ENCODE data around the gene ADCY1. TPM values are rescaled to one million over a fixed set of nuclear protein-coding genes. Genes with fewer than 3 reads are reported as not detected.

ADCY1 gene
- polyA plus RNA-seq, 1 donor, result 1.4 TPM

DNA sequence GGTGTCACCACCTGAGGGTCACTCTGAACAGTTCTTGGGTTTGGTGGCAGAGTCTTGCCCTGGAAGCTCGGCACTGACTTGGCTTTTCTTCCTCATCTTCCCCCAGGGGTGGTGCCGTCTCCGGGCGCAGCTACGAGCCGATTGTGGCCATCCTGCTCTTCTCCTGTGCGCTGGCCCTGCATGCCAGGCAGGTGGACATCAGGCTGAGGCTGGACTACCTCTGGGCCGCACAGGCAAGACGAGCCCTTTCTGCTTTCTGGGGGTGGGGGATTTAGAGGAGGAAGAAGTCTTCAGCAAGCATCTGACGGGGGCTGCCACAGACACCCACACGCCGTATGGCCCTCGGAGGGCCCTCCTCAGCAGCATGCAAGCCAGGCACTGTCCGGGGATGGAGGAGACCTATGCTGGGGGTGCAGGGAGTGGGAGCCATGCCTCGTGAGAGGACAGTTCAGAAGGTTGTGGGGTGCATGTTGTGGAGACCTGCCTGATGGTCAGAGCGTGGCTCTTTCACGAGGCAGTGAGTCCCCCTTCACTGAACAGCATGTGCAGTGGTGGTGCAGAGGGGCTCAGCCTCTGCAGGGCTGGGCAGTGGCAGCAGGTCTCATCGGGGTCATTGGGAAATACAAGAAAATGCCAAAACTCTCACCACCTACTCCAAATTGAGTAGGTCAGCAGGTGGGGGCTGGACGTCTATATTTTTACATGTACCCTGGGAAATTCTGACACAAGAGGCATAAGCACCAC, 112.4 kb downstream of the ADCY1 start:
- no CpG with 5 or more reads among the region's 19 CpGs for WGBS (ENCODE audit: insufficient coverage, low lambda C conversion rate)
- Histone ChIP-seq H3K4me1 (ENCODE audit: control insufficient read depth, insufficient read depth, low read length) (peaks cover 12% of the 10 kb centered on the region), H3K9me3 (ENCODE audit: control insufficient read depth, low read depth, low read length) (no peaks in the 10 kb centered on the region), H3K36me3 (ENCODE audit: control insufficient read depth, insufficient read depth, low read length) (no peaks in the 10 kb centered on the region), H3K27me3 (ENCODE audit: control insufficient read depth, insufficient read depth, low read length) (no peaks in the 10 kb centered on the region), H3K4me3 (ENCODE audit: low read length) (no peak overlapping the region), H3K27ac (ENCODE audit: low read length) (no peak overlapping the region)
- DNase-seq, result no peak

DNA sequence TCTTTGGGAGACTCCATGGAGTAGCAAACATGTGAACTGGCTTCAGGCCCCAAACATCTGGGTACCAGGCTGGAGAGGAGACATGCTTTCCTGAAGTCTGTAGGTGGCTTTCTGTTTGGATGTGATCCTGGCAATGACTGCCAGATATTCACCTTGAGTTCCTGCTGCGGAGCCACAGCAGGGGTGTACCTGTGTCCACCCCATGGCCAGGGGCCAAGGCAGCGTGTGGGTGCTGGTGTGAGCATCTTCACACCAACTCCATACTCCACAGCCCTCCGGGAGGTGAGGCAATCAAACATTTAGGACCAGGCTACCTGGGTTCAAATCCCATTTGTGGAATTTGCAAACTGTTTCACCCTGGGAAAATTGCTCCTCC, 113.0 kb downstream of the ADCY1 start:
- Histone ChIP-seq H3K36me3 (ENCODE audit: control insufficient read depth, insufficient read depth, low read length) (no peaks in the 10 kb centered on the region), H3K27ac (ENCODE audit: low read length) (no peak overlapping the region), H3K27me3 (ENCODE audit: control insufficient read depth, insufficient read depth, low read length) (no peaks in the 10 kb centered on the region), H3K4me1 (ENCODE audit: control insufficient read depth, insufficient read depth, low read length) (peaks cover 12% of the 10 kb centered on the region), H3K9me3 (ENCODE audit: control insufficient read depth, low read depth, low read length) (no peaks in the 10 kb centered on the region), H3K4me3 (ENCODE audit: low read length) (no peak overlapping the region)
- DNase-seq, result no peak
- WGBS (ENCODE audit: insufficient coverage, low lambda C conversion rate), result no CpG with 5 or more reads among the region's 3 CpGs

DNA sequence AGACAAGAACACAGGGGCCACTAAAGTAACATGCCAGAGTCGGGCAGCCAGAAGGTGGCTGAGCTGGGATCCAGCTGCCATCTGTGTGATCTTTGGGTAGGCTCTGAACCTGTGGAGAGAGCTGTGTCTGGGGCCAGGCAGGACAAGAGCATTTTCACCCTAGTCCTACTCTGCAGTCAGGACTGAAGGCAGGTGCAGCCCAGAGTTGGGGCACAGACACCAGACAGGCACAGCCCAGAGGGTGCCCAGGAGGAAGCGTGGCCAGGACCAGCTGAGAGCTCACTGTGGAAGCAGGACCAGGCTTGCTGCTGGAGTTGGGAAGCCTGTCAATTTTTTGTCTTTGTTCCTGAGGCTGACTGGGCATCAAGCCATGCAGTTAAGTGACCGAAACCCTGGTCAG, 113.6 kb downstream of the ADCY1 start:
- Histone ChIP-seq H3K27me3 (ENCODE audit: control insufficient read depth, insufficient read depth, low read length) (no peaks in the 10 kb centered on the region), H3K36me3 (ENCODE audit: control insufficient read depth, insufficient read depth, low read length) (no peaks in the 10 kb centered on the region), H3K27ac (ENCODE audit: low read length) (no peak overlapping the region), H3K4me1 (ENCODE audit: control insufficient read depth, insufficient read depth, low read length) (peaks cover 12% of the 10 kb centered on the region), H3K4me3 (ENCODE audit: low read length) (no peak overlapping the region), H3K9me3 (ENCODE audit: control insufficient read depth, low read depth, low read length) (no peaks in the 10 kb centered on the region)
- no peak for DNase-seq
- WGBS (ENCODE audit: insufficient coverage, low lambda C conversion rate), result no CpG with 5 or more reads among the region's 3 CpGs

DNA sequence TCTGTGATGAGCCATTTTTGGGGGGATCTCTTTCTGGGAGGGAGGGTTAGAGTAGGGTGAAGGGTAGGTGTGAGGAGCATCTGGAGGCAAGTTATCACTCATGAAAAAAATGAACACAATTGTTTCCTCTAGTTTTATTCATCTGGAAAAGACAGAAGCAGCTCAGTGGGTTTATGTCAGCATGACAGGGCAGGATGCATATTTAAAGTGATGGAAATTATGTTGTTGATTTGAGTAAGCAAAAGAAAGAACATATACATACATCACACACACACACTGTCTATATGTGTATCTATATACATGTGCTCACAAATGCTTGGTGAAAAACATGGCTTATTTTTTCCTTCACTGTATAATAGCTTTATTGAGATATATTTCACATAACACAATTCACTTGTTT, 114.2 kb downstream of the ADCY1 start:
- DNase-seq, result no peak
- Histone ChIP-seq H3K9me3 (ENCODE audit: control insufficient read depth, low read depth, low read length) (no peaks in the 10 kb centered on the region), H3K27me3 (ENCODE audit: control insufficient read depth, insufficient read depth, low read length) (no peaks in the 10 kb centered on the region), H3K27ac (ENCODE audit: low read length) (no peak overlapping the region), H3K4me3 (ENCODE audit: low read length) (no peak overlapping the region), H3K36me3 (ENCODE audit: control insufficient read depth, insufficient read depth, low read length) (no peaks in the 10 kb centered on the region), H3K4me1 (ENCODE audit: control insufficient read depth, insufficient read depth, low read length) (peaks cover 12% of the 10 kb centered on the region)

DNA sequence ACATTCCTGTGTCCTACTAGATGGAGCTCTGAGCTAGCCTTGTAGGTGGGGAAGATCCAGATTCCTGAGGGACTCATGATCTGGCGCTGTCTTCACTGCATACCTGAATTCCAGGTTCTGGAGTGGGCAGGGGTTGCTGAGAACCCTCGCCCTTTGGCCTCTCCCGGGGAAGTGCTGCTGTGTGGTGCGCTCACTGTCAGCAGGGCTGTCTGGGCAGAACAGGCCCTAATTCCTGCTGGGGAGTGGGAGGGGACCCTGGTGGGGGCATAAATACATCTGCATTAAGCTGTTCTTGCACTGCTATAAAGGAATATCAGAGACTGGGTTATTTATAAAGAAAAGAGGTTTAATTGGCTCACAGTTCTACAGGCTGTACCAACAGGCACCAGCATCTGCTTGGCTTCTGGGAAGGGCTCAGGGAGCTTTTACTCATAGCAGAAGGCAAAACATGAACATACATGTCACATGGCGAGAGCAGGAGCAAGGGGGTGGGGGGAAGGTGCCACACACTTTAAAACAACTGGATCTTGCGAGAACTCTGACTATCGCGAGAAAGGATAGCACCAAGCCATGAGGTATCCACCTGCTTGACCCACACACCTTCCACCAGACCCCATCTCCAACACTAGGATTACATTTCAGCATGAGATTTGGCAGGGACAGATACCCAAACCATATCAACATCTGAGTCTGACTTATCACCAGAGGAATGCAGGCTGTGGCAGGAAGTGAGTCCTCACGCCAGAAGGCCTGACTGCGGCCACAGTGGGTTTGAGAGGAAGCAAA, 115.0 kb downstream of the ADCY1 start:
- no peak overlapping the region for H3K27ac ChIP-seq (ENCODE audit: low read length)

DNA sequence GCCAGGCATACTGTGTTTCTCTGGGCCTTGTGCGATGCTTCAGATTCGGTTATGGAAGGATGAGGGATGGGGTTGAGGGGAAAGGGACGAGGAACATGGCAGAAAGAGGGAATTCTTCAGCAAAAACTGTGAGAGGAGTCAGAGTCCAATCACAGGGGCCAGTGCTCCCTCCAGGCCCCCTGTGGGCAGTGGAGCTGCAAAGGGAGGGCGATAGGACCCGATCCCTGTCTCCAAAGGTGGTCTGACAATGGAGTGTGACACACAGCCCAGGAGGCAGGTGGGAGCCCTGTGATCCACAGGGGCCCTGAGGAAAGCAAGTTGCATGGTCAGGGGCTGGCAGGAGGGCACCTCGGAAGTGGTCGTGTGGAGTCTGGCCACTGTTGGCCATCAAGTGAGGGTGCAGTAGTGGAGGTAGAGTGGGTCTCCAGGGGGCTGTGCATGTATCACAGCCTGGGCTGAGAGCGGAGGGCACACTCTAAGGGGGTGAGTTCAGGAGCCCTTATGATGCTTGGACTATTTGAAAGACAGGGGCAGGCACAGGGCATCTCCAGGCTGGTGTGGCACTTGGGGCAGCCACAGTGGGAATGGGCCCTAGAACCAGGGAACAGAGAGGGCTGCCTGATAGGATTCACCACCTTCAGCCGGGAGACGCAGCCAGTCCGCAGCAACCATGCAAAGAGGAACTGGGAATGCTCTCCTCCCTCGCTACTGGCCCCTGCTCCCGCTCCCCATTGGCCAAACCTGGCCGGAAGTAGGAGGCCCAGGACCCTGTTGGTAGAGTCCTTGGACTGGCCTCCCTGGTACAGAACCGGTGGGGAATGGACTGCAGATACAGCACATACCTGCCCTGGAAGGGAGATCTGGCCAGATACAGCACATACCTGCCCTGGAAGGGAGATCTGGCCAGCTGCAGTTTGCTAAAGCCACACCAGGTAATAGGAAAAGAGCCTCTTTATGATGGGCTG, 115.9 kb downstream of the ADCY1 start:
- DNase-seq, result no peak
- Histone ChIP-seq H3K4me3 (ENCODE audit: low read length) (no peak overlapping the region), H3K27me3 (ENCODE audit: control insufficient read depth, insufficient read depth, low read length) (no peaks in the 10 kb centered on the region), H3K27ac (ENCODE audit: low read length) (no peak overlapping the region), H3K36me3 (ENCODE audit: control insufficient read depth, insufficient read depth, low read length) (no peaks in the 10 kb centered on the region), H3K9me3 (ENCODE audit: control insufficient read depth, low read depth, low read length) (no peaks in the 10 kb centered on the region), H3K4me1 (ENCODE audit: control insufficient read depth, insufficient read depth, low read length) (peaks cover 12% of the 10 kb centered on the region)
- WGBS (ENCODE audit: insufficient coverage, low lambda C conversion rate), result no CpG with 5 or more reads among the region's 15 CpGs

More for the DNA sequence above, 115.0 kb downstream of the ADCY1 start:
- peaks cover 12% of the 10 kb centered on the region for H3K4me1 ChIP-seq (ENCODE audit: control insufficient read depth, insufficient read depth, low read length)
- WGBS (ENCODE audit: insufficient coverage, low lambda C conversion rate), result no CpG with 5 or more reads among the region's 10 CpGs
- H3K4me3 ChIP-seq (ENCODE audit: low read length), result no peak overlapping the region
- H3K36me3 ChIP-seq (ENCODE audit: control insufficient read depth, insufficient read depth, low read length), result no peaks in the 10 kb centered on the region
- no peak for DNase-seq
- no peaks in the 10 kb centered on the region for H3K27me3 ChIP-seq (ENCODE audit: control insufficient read depth, insufficient read depth, low read length)
- H3K9me3 ChIP-seq (ENCODE audit: control insufficient read depth, low read depth, low read length), result no peaks in the 10 kb centered on the region

DNA sequence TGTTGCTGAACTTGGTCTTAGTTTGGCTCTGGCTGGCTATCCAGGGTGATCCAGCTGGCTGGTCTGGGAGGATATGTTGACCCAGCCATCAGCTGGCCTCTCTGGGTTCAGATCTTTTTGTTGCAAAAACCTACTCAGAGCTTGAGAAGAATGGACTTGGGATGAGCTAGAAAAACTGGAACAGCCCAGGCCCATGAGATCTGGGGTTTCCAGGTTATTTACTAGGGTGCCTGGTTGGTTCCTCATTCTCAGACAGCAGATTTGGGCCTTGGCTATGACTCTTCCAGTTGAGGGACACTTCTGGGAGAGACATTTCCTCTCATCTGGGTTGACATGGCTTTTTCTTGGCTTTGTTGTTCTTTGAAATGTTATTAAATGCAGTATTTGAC, 116.6 kb downstream of the ADCY1 start:
- Histone ChIP-seq H3K27ac (ENCODE audit: low read length) (no peak overlapping the region), H3K27me3 (ENCODE audit: control insufficient read depth, insufficient read depth, low read length) (no peaks in the 10 kb centered on the region), H3K36me3 (ENCODE audit: control insufficient read depth, insufficient read depth, low read length) (no peaks in the 10 kb centered on the region), H3K9me3 (ENCODE audit: control insufficient read depth, low read depth, low read length) (no peaks in the 10 kb centered on the region), H3K4me3 (ENCODE audit: low read length) (no peak overlapping the region), H3K4me1 (ENCODE audit: control insufficient read depth, insufficient read depth, low read length) (peaks cover 12% of the 10 kb centered on the region)
- no peak for DNase-seq

DNA sequence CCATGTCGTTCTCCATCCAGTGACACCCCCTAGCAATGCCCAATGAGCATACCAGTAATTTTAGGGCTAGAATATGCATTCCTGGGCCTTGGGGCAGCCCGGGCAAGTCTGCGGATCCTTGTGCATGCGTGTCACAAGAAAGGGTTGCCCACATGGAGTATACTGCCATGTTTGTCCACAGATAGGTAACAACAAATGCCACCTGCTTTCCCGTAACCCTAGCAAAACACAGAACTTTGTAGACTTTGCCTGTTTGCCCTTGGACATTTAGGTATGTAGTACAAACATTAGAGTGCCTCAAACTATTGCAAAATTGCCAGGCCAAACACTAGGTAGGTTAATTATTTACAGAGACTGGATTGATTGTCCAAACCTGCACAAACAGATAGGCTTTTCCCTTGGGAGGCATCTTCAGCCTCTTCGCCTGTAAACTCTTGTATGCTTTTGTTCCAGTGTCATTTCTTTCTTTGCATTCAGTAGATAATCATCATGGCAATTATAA, 117.0 kb downstream of the ADCY1 start:
- Histone ChIP-seq H3K27ac (ENCODE audit: low read length) (no peak overlapping the region), H3K36me3 (ENCODE audit: control insufficient read depth, insufficient read depth, low read length) (no peaks in the 10 kb centered on the region), H3K4me3 (ENCODE audit: low read length) (no peak overlapping the region), H3K4me1 (ENCODE audit: control insufficient read depth, insufficient read depth, low read length) (peaks cover 12% of the 10 kb centered on the region), H3K9me3 (ENCODE audit: control insufficient read depth, low read depth, low read length) (no peaks in the 10 kb centered on the region), H3K27me3 (ENCODE audit: control insufficient read depth, insufficient read depth, low read length) (no peaks in the 10 kb centered on the region)
- DNase-seq, result peak; percentile 32 to 50
- WGBS (ENCODE audit: insufficient coverage, low lambda C conversion rate), result no CpG with 5 or more reads among the region's 6 CpGs

DNA sequence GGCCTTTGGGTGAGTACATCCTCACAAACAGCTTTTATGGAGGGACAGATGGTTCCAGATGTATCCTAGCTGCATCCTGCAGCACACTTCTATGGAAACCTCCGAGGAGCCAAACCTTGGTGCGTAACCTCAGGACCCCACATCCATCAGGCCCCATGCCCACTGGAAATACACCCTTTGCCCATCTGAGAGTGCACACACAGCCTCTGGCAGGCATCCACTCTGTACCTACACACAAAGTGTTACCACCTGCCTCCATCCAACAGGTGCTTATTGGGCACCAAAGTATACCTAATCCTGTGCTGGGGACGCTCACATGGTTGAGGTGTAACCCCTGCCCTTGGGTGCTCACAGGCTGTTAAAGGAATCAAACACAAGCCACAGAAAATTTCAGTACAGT, 117.9 kb downstream of the ADCY1 start:
- no peaks in the 10 kb centered on the region for H3K36me3 ChIP-seq (ENCODE audit: control insufficient read depth, insufficient read depth, low read length)
- DNase-seq, result no peak
- no peaks in the 10 kb centered on the region for H3K9me3 ChIP-seq (ENCODE audit: control insufficient read depth, low read depth, low read length)
- H3K27me3 ChIP-seq (ENCODE audit: control insufficient read depth, insufficient read depth, low read length), result no peaks in the 10 kb centered on the region
- no peak overlapping the region for H3K27ac ChIP-seq (ENCODE audit: low read length)
- H3K4me3 ChIP-seq (ENCODE audit: low read length), result no peak overlapping the region
- WGBS (ENCODE audit: insufficient coverage, low lambda C conversion rate), result no CpG with 5 or more reads among the region's 3 CpGs
- H3K4me1 ChIP-seq (ENCODE audit: control insufficient read depth, insufficient read depth, low read length), result peaks cover 12% of the 10 kb centered on the region
